Activated naive CD4-positive, alpha-beta T cell treated with anti-CD3 and anti-CD28 coated beads, Interleukin-2, amount 10 ng/mL, durations not matched to agents 7 days and 5 days (primary cell): ENCODE measurements around the gene SLC25A39.

Experiments
- CTCF ChIA-PET: fragments of 350-600 bp; sonication (Branson Sonifier 250); formaldehyde crosslinking; loops from one replicate; lab custom pipeline; 2021; ENCODE audit warnings: antibody characterized with exemption; lab: Charles Lee
- DNase-seq: peaks from one replicate; pipeline ENCODE4 v3.0.0-alpha.2; 2020
- H3K27ac Mint-ChIP-seq: one replicate; pipeline ENCODE4 v1.8.0; 2021; ENCODE audit warnings: mild to moderate bottlenecking, moderate library complexity, mixed read lengths
- H3K27me3 Mint-ChIP-seq: one replicate; pipeline ENCODE4 v1.8.0; 2021; ENCODE audit warnings: mild to moderate bottlenecking, mixed read lengths
- H3K36me3 Mint-ChIP-seq: one replicate; pipeline ENCODE4 v1.8.0; 2021; ENCODE audit warnings: mixed read lengths
- H3K4me1 Mint-ChIP-seq: one replicate; pipeline ENCODE4 v1.8.0; 2021; ENCODE audit warnings: mixed read lengths
- H3K4me3 Mint-ChIP-seq: one replicate; pipeline ENCODE4 v1.8.0; 2021; ENCODE audit warnings: mild to moderate bottlenecking, moderate library complexity, mixed read lengths
- H3K9me3 Mint-ChIP-seq: one replicate; pipeline ENCODE4 v1.8.0; 2021; ENCODE audit warnings: mixed read lengths

The SLC25A39 gene

DNA sequence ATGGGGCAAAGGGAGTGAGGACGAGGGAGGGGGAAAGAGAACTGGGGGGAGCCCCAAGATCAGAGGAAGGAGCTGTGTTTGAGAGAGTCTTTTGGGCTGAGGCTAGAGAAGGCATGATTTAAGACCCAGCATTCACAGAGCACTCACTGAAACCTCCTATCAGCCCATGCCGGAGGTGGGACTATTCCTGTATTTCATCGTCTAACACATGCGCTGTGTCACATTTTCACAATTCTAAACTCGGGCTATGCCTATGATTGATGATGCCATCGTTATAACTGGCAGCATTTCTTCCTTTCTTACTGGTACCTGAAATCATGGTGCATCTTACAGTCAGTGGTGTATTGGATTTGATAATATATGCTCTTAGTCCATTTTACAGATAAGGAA, 35.5 kb upstream of the SLC25A39 start:
- peaks cover 86% of the 10 kb centered on the region for H3K27me3 Mint-ChIP-seq
- CTCF ChIA-PET: interaction anchor here (1.0 to 5.1 kb wide), 2 partner anchors 11 to 15 kb away, joined by 4 to 34 read pairs; partner anchors contain the start of gene GRN
- H3K36me3 Mint-ChIP-seq: no peaks in the 10 kb centered on the region
- H3K9me3 Mint-ChIP-seq: no peaks in the 10 kb centered on the region
- no peak overlapping the region for H3K27ac Mint-ChIP-seq
- no peak overlapping the region for H3K4me3 Mint-ChIP-seq
- H3K4me1 Mint-ChIP-seq: peaks cover 2% of the 10 kb centered on the region
- no peak for DNase-seq

DNA sequence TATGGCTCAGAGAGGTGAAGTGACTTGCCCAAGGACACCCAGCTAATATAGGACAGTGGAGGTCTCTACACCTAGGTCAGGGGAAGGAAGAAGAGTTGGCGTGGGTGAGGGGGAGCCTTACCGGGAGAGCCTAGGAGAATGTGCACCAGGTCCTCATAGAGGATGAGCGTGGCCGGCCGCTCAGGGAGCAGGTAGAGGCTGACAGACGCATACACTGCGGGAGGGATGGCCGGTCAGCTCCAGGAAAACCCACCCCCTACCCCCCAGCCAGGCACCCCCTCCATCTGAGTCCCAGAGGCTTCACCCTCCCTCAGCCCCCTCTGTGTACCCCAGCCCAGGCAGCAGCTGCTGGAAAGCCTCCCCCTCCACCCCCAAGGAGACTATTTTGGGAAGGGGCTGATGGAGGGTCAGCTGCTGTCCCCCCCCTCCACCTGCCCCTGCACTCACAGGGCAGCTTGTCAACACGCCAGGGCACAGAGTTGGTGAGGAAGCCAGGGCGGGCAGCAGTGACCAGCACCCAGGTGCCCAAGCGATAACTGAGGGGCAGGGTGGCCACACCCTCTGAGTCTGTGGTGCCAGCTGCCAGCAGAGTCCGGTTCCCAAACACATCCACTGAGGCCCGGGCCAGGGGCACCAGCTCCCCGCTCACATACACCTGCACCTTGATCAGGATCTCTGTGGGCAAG, 35.0 kb upstream of the SLC25A39 start:
- CTCF ChIA-PET: interaction anchor here (0.6 to 5.1 kb wide), 3 partner anchors 10 to 1230 kb away, joined by 3 to 34 read pairs (median 4); partner anchors contain the start of gene GRN
- Mint-ChIP-seq H3K4me1 (peaks cover 2% of the 10 kb centered on the region), H3K9me3 (no peaks in the 10 kb centered on the region), H3K27me3 (peaks cover 84% of the 10 kb centered on the region), H3K36me3 (no peaks in the 10 kb centered on the region), H3K4me3 (no peak overlapping the region), H3K27ac (no peak overlapping the region)
- no peak for DNase-seq

DNA sequence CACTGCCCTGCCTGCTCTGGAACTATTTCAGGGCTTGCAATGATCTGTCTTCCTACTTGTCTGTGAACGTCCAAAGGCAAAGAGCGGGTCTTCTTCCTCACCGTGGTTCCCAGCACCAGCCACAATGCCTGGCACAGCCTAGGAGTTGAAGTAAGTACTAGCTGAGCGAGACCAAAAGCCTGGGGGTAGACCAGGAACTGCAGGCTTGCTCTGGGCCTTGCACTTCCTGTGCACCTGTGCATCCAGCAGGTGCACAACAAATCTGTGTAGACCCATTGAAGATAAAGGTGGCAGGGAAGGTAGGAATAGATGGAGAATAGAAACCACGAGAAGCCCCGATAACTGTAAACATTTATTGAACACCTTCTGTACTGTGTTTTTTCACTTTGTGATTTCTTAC, 34.4 kb upstream of the SLC25A39 start:
- no peak overlapping the region for H3K4me3 Mint-ChIP-seq
- CTCF ChIA-PET: interaction anchor here (0.6 to 5.1 kb wide), 2 partner anchors 10 to 1231 kb away, joined by 3 to 34 read pairs; no protein-coding TSS in a partner anchor
- DNase-seq: no peak
- H3K4me1 Mint-ChIP-seq: peaks cover 3% of the 10 kb centered on the region
- no peaks in the 10 kb centered on the region for H3K9me3 Mint-ChIP-seq
- no peaks in the 10 kb centered on the region for H3K36me3 Mint-ChIP-seq
- H3K27me3 Mint-ChIP-seq: peaks cover 84% of the 10 kb centered on the region
- no peak overlapping the region for H3K27ac Mint-ChIP-seq

DNA sequence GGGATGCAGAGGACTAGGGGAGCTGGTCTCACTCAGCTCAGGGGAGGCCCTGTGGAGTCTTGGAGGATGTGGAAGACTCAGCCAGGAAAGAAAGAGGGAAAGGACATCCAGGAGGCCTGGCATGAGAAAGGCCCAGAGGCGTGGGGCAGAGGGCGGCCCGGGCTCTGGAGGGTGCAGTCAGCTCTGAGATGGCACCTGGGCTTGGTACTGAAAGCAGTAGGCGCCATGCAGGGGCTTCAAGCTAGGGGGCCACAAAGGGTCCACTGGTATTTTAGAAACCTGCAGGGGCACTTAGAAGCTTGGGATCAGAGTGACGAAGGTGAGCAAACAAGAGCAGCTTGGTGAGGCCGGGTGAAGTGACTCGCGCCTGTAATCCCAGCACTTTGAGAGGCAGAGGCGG, 33.4 kb upstream of the SLC25A39 start:
- Mint-ChIP-seq H3K9me3 (no peaks in the 10 kb centered on the region), H3K27ac (no peak overlapping the region), H3K36me3 (no peaks in the 10 kb centered on the region), H3K27me3 (peaks cover 78% of the 10 kb centered on the region), H3K4me1 (peaks cover 3% of the 10 kb centered on the region), H3K4me3 (no peak overlapping the region)
- CTCF ChIA-PET: interaction anchor here (0.7 to 1.9 kb wide), 3 partner anchors 9 to 165 kb away, joined by 4 to 6 read pairs (median 4); no protein-coding TSS in a partner anchor
- DNase-seq: no peak

DNA sequence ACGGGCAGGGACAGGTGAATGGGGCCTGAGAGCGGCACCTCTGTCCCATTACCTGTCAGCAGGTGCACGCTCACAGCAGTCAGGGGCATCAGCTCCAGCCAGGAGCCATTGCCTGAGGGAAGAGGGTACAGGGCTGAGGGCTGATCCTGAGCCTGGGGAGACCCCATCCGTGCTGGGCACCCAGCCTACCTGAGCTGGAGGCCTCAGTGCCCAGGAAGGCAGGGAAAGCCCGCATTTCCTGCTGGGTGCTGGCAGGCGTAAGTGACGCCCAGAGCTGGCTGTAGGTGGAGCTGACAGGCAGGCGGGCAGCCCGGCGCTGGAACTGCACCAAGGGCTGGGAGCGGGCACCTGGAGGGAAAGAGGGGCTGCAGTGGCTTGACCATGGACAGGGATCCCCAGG, 31.6 kb upstream of the SLC25A39 start:
- no peak for DNase-seq
- H3K27me3 Mint-ChIP-seq: peaks cover 59% of the 10 kb centered on the region
- H3K27ac Mint-ChIP-seq: no peak overlapping the region
- H3K9me3 Mint-ChIP-seq: no peaks in the 10 kb centered on the region
- peaks cover 9% of the 10 kb centered on the region for H3K36me3 Mint-ChIP-seq
- H3K4me3 Mint-ChIP-seq: no peak overlapping the region
- CTCF ChIA-PET: interaction anchor here (2.3 kb wide), 1 partner anchor 11 kb away, joined by 7 read pairs; no protein-coding TSS in a partner anchor
- H3K4me1 Mint-ChIP-seq: peaks cover 6% of the 10 kb centered on the region

DNA sequence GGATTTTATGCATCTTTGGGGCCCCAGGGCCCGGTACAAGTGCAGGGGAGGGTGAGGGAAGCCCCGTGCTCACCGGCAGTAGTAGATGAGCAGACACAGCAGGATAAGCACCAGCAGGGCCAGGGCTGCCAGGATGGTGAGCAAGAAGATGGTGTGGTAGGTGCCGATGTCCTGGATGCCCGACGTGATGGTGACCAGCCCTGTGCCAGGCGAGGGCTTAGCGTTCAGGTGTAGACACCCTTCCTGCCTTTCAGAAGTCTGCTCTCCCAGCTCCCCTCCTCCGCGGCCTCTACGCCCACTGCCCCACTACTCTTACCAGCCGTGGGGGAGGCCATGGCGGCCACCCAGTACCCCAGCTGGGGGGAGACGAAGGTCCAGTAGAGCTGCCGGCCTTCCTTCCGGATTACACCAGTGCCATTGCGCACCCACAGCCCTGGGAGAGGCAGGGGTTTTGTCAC, 31.0 kb upstream of the SLC25A39 start:
- no peaks in the 10 kb centered on the region for H3K9me3 Mint-ChIP-seq
- peaks cover 10% of the 10 kb centered on the region for H3K36me3 Mint-ChIP-seq
- H3K4me3 Mint-ChIP-seq: no peak overlapping the region
- peaks cover 6% of the 10 kb centered on the region for H3K4me1 Mint-ChIP-seq
- H3K27ac Mint-ChIP-seq: no peak overlapping the region
- H3K27me3 Mint-ChIP-seq: peaks cover 54% of the 10 kb centered on the region
- DNase-seq: no peak
- CTCF ChIA-PET: interaction anchor here (1.7 to 2.3 kb wide), 2 partner anchors 7 to 11 kb away, joined by 7 to 9 read pairs; partner anchors contain the start of gene FAM171A2

DNA sequence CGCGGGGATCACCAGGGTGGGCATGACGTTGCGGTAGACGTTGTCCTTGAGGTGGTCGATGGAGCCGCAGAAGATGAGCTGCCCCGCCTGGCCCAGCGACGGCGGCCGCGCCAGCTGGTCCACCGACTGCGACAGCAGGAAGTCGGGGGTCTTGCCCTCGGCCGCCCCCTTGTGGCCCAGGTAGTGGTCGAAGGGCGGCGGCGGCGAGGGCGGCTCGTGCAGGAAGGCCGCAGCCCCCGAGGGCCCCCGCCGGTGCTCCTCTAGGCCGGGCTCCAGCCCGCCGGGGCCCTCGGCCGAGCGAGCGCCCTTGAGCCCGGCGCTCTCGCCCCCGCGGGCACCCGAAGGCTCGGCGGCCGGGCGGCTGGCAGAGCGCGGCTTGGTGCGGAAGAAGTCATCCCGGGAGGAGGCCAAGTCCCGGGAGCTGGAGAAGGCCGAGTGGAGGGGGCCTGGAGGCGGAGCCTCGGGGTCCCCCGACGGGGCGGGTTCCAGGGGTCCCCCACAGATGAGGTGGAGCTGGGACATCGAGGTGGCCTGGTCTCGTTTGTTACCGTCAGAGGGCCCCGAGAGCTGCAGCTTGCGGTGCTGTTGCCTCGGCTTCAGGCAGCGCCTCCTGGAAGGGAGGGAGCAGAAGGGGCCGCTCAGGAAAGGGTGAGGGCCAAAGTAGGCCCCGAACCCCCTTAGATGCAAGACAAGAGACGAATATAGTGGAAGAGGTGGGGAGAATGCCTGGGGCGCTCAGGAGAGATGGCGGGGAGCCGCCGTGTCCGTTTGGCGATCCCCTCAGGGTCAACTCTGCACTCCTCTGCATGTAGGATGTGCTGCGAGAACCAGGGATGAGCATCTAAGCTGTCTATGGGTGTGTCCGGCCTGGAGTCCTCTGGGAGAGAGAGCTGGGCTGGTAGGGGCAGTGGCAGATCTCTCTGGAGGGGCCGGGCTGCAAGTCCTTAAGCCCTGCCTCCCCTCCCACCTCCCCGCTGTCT, 30.2 kb upstream of the SLC25A39 start:
- Mint-ChIP-seq H3K4me3 (peak overlapping the region; percentile 52), H3K27me3 (peaks cover 46% of the 10 kb centered on the region), H3K27ac (no peak overlapping the region), H3K4me1 (peaks cover 6% of the 10 kb centered on the region), H3K36me3 (peaks cover 12% of the 10 kb centered on the region), H3K9me3 (no peaks in the 10 kb centered on the region)
- CTCF ChIA-PET: interaction anchor here (0.6 to 2.3 kb wide), 8 partner anchors 8 to 143 kb away, joined by 3 to 9 read pairs (median 4); partner anchors contain the start of genes FAM171A2 and GRN
- peak; percentile 66 for DNase-seq

DNA sequence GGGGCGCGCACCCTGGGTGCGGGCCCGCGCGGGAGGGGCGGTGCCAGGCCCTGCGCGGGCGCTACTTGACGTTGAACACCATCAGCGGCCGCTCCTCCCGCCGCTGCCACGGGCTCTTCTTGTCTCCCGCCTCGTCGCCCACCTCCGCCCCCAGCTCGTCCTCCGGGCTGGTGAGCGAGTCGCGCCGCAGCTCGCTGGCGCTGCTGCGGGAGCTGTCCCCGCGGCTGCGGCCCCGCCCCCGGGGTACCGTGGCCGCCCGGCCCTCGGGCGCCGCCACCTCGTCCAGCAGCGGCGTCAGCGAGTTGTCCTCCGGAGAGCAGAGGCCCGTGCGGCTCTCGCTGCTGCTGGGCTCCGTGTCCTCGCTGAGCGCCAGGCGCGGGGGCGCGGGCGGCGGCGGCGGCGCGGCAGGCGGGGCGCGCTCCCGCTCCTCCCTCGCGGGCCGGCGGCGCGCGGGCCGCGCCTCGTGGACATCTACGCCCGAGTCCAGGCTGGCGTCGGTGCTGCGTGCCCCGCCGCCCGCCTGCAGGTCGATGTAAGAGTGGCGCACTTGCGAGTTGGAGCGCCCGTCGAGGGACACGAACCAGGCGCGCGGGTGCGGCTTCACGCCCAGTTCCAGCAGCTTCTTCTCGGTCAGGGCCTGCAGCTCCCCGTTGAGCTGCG, 29.2 kb upstream of the SLC25A39 start:
- peaks cover 6% of the 10 kb centered on the region for H3K4me1 Mint-ChIP-seq
- DNase-seq: peak; percentile 36
- H3K4me3 Mint-ChIP-seq: peak overlapping the region; percentile 57
- peaks cover 15% of the 10 kb centered on the region for H3K36me3 Mint-ChIP-seq
- H3K27me3 Mint-ChIP-seq: peaks cover 35% of the 10 kb centered on the region
- no peak overlapping the region for H3K27ac Mint-ChIP-seq
- CTCF ChIA-PET: interaction anchor here (0.6 to 1.7 kb wide), 9 partner anchors 8 to 144 kb away, joined by 3 to 9 read pairs (median 3); partner anchors contain the start of genes FAM171A2 and GRN
- no peaks in the 10 kb centered on the region for H3K9me3 Mint-ChIP-seq

DNA sequence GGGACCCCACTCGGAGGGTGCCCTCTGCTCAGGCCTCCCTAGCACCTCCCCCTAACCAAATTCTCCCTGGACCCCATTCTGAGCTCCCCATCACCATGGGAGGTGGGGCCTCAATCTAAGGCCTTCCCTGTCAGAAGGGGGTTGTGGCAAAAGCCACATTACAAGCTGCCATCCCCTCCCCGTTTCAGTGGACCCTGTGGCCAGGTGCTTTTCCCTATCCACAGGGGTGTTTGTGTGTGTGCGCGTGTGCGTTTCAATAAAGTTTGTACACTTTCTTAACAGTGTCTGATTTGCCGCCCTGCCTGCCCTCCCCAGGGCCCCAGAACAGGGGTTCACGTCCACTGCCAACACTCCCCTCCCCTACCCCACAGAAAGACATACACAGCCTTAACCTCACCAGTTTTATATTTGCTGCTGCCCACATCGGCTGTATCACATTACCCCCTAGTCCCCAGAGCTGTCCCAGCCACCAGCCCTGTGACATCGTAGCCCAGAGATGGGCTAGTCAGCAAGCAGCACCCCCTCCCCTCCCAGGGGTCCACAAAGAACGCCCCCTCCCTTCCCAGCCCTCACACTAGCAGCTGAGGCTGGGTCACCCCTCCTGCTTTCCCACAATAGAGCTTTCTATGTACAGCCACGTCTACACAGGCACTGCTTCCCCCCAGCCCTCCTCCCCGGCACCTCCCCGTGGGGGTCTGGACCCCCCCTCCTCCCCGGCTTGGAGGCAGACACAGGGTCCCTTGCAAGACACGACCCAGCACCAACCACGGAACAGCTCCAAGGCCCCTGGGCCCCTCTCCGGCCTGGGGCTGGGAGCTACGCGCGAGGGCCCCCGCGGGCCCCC, 28.4 kb upstream of the SLC25A39 start:
- Mint-ChIP-seq H3K9me3 (no peaks in the 10 kb centered on the region), H3K4me1 (peaks cover 10% of the 10 kb centered on the region), H3K36me3 (peaks cover 15% of the 10 kb centered on the region), H3K27me3 (peaks cover 28% of the 10 kb centered on the region), H3K27ac (no peak overlapping the region), H3K4me3 (peak overlapping the region; percentile 56)
- DNase-seq: no peak
- CTCF ChIA-PET: interaction anchor here (0.6 to 2.2 kb wide), 5 partner anchors 19 to 165 kb away, joined by 3 to 8 read pairs (median 4); no protein-coding TSS in a partner anchor

DNA sequence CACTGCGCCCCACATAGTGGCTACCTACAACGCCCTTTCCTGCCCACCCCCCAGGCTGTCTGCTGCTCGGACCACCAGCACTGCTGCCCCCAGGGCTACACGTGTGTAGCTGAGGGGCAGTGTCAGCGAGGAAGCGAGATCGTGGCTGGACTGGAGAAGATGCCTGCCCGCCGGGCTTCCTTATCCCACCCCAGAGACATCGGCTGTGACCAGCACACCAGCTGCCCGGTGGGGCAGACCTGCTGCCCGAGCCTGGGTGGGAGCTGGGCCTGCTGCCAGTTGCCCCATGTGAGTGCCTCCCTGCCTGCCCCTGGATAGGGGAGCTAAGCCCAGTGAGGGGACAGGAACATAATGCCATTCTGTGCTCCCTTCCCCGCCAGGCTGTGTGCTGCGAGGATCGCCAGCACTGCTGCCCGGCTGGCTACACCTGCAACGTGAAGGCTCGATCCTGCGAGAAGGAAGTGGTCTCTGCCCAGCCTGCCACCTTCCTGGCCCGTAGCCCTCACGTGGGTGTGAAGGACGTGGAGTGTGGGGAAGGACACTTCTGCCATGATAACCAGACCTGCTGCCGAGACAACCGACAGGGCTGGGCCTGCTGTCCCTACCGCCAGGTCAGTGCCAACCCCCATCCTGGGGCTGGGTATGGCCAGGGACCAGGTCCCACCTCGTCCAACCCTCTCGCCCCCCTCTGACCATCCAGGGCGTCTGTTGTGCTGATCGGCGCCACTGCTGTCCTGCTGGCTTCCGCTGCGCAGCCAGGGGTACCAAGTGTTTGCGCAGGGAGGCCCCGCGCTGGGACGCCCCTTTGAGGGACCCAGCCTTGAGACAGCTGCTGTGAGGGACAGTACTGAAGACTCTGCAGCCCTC, 27.6 kb upstream of the SLC25A39 start:
- no peak overlapping the region for H3K27ac Mint-ChIP-seq
- DNase-seq: no peak
- peak overlapping the region; percentile 56 for H3K4me3 Mint-ChIP-seq
- peaks cover 25% of the 10 kb centered on the region for H3K27me3 Mint-ChIP-seq
- H3K4me1 Mint-ChIP-seq: peaks cover 10% of the 10 kb centered on the region
- CTCF ChIA-PET: interaction anchor here (1.0 to 5.5 kb wide), 8 partner anchors 9 to 171 kb away, joined by 4 to 34 read pairs (median 5); partner anchors contain the start of gene FAM171A2
- H3K36me3 Mint-ChIP-seq: peaks cover 15% of the 10 kb centered on the region
- H3K9me3 Mint-ChIP-seq: no peaks in the 10 kb centered on the region

DNA sequence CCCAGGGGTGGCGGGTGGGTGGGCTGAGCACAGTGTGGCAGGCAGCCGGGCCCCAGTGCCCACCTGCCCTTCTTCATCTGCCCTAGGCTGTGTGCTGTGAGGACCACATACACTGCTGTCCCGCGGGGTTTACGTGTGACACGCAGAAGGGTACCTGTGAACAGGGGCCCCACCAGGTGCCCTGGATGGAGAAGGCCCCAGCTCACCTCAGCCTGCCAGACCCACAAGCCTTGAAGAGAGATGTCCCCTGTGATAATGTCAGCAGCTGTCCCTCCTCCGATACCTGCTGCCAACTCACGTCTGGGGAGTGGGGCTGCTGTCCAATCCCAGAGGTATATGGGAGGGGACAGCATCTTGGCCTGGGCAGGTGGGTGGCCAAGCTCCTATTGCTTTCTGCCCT, 26.8 kb upstream of the SLC25A39 start:
- Mint-ChIP-seq H3K4me3 (no peak overlapping the region), H3K9me3 (no peaks in the 10 kb centered on the region), H3K4me1 (peaks cover 11% of the 10 kb centered on the region), H3K27ac (no peak overlapping the region), H3K27me3 (peaks cover 24% of the 10 kb centered on the region), H3K36me3 (peaks cover 15% of the 10 kb centered on the region)
- CTCF ChIA-PET: interaction anchor here (1.0 to 5.5 kb wide), 8 partner anchors 9 to 172 kb away, joined by 4 to 34 read pairs (median 7); partner anchors contain the start of gene FAM171A2
- no peak for DNase-seq
